ENCODE measurements around the gene SNAP29. TPM values are rescaled to one million over a fixed set of nuclear protein-coding genes. Genes with fewer than 3 reads are reported as not detected.

The SNAP29 gene
- total RNA-seq, 1 donor from 2014 or later: 24.3 TPM

GRCh38 chr22:20881869-20882815 is 23.3 kb downstream of the SNAP29 start:
- TF ChIP-seq CTCF (IDR thresholded peaks at IDR 0.05): no peak
- no peaks in the 10 kb centered on the region for H3K4me1 ChIP-seq
- intact Hi-C loops (cut with DNase I): no loop called here
- no peaks in the 10 kb centered on the region for H3K9me3 ChIP-seq
- peaks cover 52% of the 10 kb centered on the region for H3K36me3 ChIP-seq
- H3K4me3 ChIP-seq: no peak overlapping the region
- ATAC-seq (no peak), DNase-seq (no peak)
- H3K27ac ChIP-seq: no peak overlapping the region
- H3K27me3 ChIP-seq: no peaks in the 10 kb centered on the region

- peaks cover 55% of the 10 kb centered on the region for H3K36me3 ChIP-seq
These were observed 24.0 kb downstream of the SNAP29 start for GRCh38 chr22:20882855-20883254.

GRCh38 chr22:20884454-20884853 is 25.6 kb downstream of the SNAP29 start:
- no peaks in the 10 kb centered on the region for H3K4me1 ChIP-seq
- H3K9me3 ChIP-seq: no peaks in the 10 kb centered on the region
- no peak for ATAC-seq
- peaks cover 69% of the 10 kb centered on the region for H3K36me3 ChIP-seq
- TF ChIP-seq CTCF (IDR thresholded peaks at IDR 0.05): no peak
- intact Hi-C loops (cut with DNase I): no loop called here
- DNase-seq: no peak
- no peak overlapping the region for H3K4me3 ChIP-seq
- no peak overlapping the region for H3K27ac ChIP-seq
- H3K27me3 ChIP-seq: no peaks in the 10 kb centered on the region

More at GRCh38 chr22:20882855-20883254, 24.0 kb downstream of the SNAP29 start:
- H3K27ac ChIP-seq: no peak overlapping the region
- no peaks in the 10 kb centered on the region for H3K27me3 ChIP-seq
- TF ChIP-seq CTCF (IDR thresholded peaks at IDR 0.05): no peak
- ATAC-seq (no peak), DNase-seq (no peak)
- no peaks in the 10 kb centered on the region for H3K4me1 ChIP-seq
- no peaks in the 10 kb centered on the region for H3K9me3 ChIP-seq
- no peak overlapping the region for H3K4me3 ChIP-seq
- intact Hi-C loops (cut with DNase I): no loop called here

- Histone ChIP-seq H3K27ac (peak overlapping the region; percentile 49), H3K9me3 (no peaks in the 10 kb centered on the region), H3K4me1 (no peaks in the 10 kb centered on the region), H3K36me3 (peaks cover 76% of the 10 kb centered on the region), H3K4me3 (no peak overlapping the region), H3K27me3 (no peaks in the 10 kb centered on the region)
- TF ChIP-seq CTCF (IDR thresholded peaks at IDR 0.05): no peak
- ATAC-seq (no peak), DNase-seq (no peak)
- intact Hi-C loops (cut with DNase I): no loop called here
These were observed 26.3 kb downstream of the SNAP29 start for GRCh38 chr22:20885017-20885556.

- peak; percentile 86 for TF ChIP-seq CTCF (IDR thresholded peaks at IDR 0.05)
- Histone ChIP-seq H3K9me3 (no peaks in the 10 kb centered on the region), H3K36me3 (peaks cover 75% of the 10 kb centered on the region), H3K27ac (peak overlapping the region; percentile 49), H3K4me1 (no peaks in the 10 kb centered on the region), H3K27me3 (no peaks in the 10 kb centered on the region), H3K4me3 (no peak overlapping the region)
- peak; percentile 99 for ATAC-seq
- peak; percentile 92 for DNase-seq
- intact Hi-C loops (cut with DNase I): no loop called here
These were observed 26.9 kb downstream of the SNAP29 start for GRCh38 chr22:20885557-20886323.
